HepG2 (cell line): ENCODE results near the gene MAPRE3. TPM values are rescaled to one million over a fixed set of nuclear protein-coding genes. Genes with fewer than 3 reads are reported as not detected.

Experiments
- ATAC-seq: fragments of 200-7000 bp; cut with Tn5 transposase; 3 replicates; pipeline ENCODE4 v1.9.1; 2020; ENCODE audit warnings: mild to moderate bottlenecking, moderate library complexity
- BruUV-seq: library from RNA; stranded (reverse); fragments of 400-500 nt; replicated peaks from 2 replicates; lab custom pipeline; 2021; lab: Mats Ljungman, UMichigan
- CTCF ChIA-PET: fragments of 300-600 bp; formaldehyde crosslinking; extraction: SDS; loops from one replicate; lab custom pipeline; 2021; ENCODE audit warnings: low total read pairs, inconsistent platforms, low intra/inter-chr PET ratio; lab: Yijun Ruan, JAX
- POLR2A ChIA-PET: fragments of 350-600 bp; sonication (Branson Sonifier 250); formaldehyde crosslinking; loops from one replicate; lab custom pipeline; 2020; ENCODE audit warnings: antibody characterized with exemption, inconsistent platforms; lab: Yijun Ruan, JAX
- DNase-seq: peaks from one replicate; pipeline ENCODE4 v3.0.0-alpha.2; 2015; ENCODE audit warnings: low spot score
- FAIRE-seq: peaks from 3 replicates; lab custom pipeline; 2011; peaks lifted over from hg19 to GRCh38; lab: Jason Lieb, UNC
- H2AFZ ChIP-seq: one replicate; pipeline ENCODE4 v1.6.1; 2011; ENCODE audit warnings: low read length, inconsistent platforms
- H3K27ac ChIP-seq: fragments of 300-600 bp; 3 replicates; pipeline ENCODE4 v1.8.0; 2011; ENCODE audit warnings: mixed run types, mild to moderate bottlenecking, mixed read lengths, low read length, inconsistent platforms; ENCODE audit not compliant: insufficient read depth; ENCODE audit errors: extremely low read length
- H3K27me3 ChIP-seq, 2 experiments: fragments of 200-600 bp in 1 of 2; 2 replicates in 1 of 2; 3 replicates in 1 of 2; pipeline versions ENCODE4 v1.6.0 to v1.8.0; 2011; ENCODE audit warnings: low read length in 2 of 2, mild to moderate bottlenecking in 2 of 2, moderate library complexity in 2 of 2, inconsistent platforms in 1 of 2; ENCODE audit not compliant: insufficient read depth in 2 of 2, control insufficient read depth in 1 of 2
- H3K36me3 ChIP-seq, 2 experiments: fragments of 200-600 bp in 1 of 2; replicated peaks in 1 of 2; 2 replicates in 1 of 2; 3 replicates in 1 of 2; pipeline versions ENCODE4 v1.5.1 to v1.8.0; 2011; ENCODE audit warnings: low read length in 2 of 2, inconsistent platforms in 1 of 2; ENCODE audit not compliant: insufficient read depth in 2 of 2, control insufficient read depth in 1 of 2
- H3K4me1 ChIP-seq: 2 replicates; pipeline ENCODE4 v1.5.1; 2012; ENCODE audit warnings: low read length, inconsistent platforms; ENCODE audit not compliant: insufficient read depth
- H3K4me2 ChIP-seq: 2 replicates; pipeline ENCODE4 v1.6.0; 2011; ENCODE audit warnings: low read depth, low read length, inconsistent platforms
- H3K4me3 ChIP-seq, 3 experiments: fragments of 200-600 bp in 1 of 3; sonication (generic), shearing (Covaris generic) in 1 of 3; replicated peaks in 1 of 3; 2 replicates each; pipeline ENCODE4 v1.5.1; 2011 to 2016; ENCODE audit warnings: low read length in 3 of 3, inconsistent platforms in 2 of 3, low read depth in 2 of 3, mild to moderate bottlenecking in 2 of 3, control low read depth in 1 of 3, mixed read lengths in 1 of 3; ENCODE audit not compliant: insufficient read depth in 1 of 3
- H3K79me2 ChIP-seq: one replicate; pipeline ENCODE4 v1.6.1; 2011; ENCODE audit warnings: low read length, inconsistent platforms; ENCODE audit not compliant: insufficient read depth
- H3K9ac ChIP-seq: 2 replicates; pipeline ENCODE4 v1.6.0; 2011; ENCODE audit warnings: mild to moderate bottlenecking, low read depth, low read length, inconsistent platforms; ENCODE audit not compliant: insufficient read depth
- H3K9me3 ChIP-seq: 2 replicates; pipeline ENCODE4 v1.5.1; 2012; ENCODE audit warnings: mild to moderate bottlenecking, low read length
- H4K20me1 ChIP-seq: 2 replicates; pipeline ENCODE4 v1.6.0; 2011; ENCODE audit warnings: inconsistent platforms, mild to moderate bottlenecking, low read length, moderate library complexity; ENCODE audit not compliant: insufficient read depth
- ARNT ChIP-seq: fragments of 450-650 bp; IDR thresholded peaks from 2 replicates; pipeline ENCODE4 v1.6.1; 2017
- ELF4 ChIP-seq: sonication (generic); formaldehyde crosslinking; IDR thresholded peaks from 2 replicates; pipeline ENCODE4 v1.5.0; 2020; ENCODE audit warnings: missing genetic modification reagents, mild to moderate bottlenecking, moderate library complexity, borderline replicate concordance
- KLF13 ChIP-seq: sonication (generic); formaldehyde crosslinking; IDR thresholded peaks from 2 replicates; pipeline ENCODE4 v1.4.0; 2020; ENCODE audit warnings: mild to moderate bottlenecking, missing genetic modification reagents
- NR0B2 ChIP-seq: sonication (generic); formaldehyde crosslinking; IDR thresholded peaks from 2 replicates; pipeline ENCODE4 v1.4.0; 2020; ENCODE audit warnings: mild to moderate bottlenecking, missing genetic modification reagents
- PPARG ChIP-seq: conservative IDR thresholded peaks from 2 replicates; pipeline ENCODE4 v1.6.1; 2016; ENCODE audit warnings: missing biosample characterization, missing genetic modification reagents
- RXRB ChIP-seq: IDR thresholded peaks from 2 replicates; pipeline ENCODE4 v1.6.1; 2016; ENCODE audit warnings: borderline replicate concordance, missing genetic modification reagents, missing compliant biosample characterization
- THYN1 ChIP-seq: sonication (generic); formaldehyde crosslinking; IDR thresholded peaks from 2 replicates; pipeline ENCODE4 v1.8.1; 2023; ENCODE audit warnings: low read depth, mild to moderate bottlenecking, moderate library complexity, missing genetic modification reagents, borderline replicate concordance
- ZKSCAN8 ChIP-seq: IDR thresholded peaks from 2 replicates; pipeline ENCODE4 v1.6.1; 2016; ENCODE audit warnings: borderline replicate concordance, missing genetic modification reagents, missing compliant biosample characterization
- ZNF224 ChIP-seq: sonication (generic); formaldehyde crosslinking; IDR thresholded peaks from 2 replicates; pipeline ENCODE4 v1.5.0; 2020; ENCODE audit warnings: mild to moderate bottlenecking, missing genetic modification reagents
- ZNF292 ChIP-seq: sonication (generic); formaldehyde crosslinking; IDR thresholded peaks from 2 replicates; pipeline ENCODE4 v1.8.1; 2022; ENCODE audit warnings: mild to moderate bottlenecking, low read depth, missing genetic modification reagents, borderline replicate concordance
- WGBS: methylation state at CpG from one replicate; pipeline ENCODE4 v1.1.6; 2017; ENCODE audit warnings: low lambda C conversion rate; 5-methylcytosine and 5-hydroxymethylcytosine counted together
- in situ Hi-C: cut with HindIII; loops from 2 replicates; pipeline ENCODE4 v1.10.0; 2017; ENCODE audit warnings: low pct_unique_long_range_greater_than_20kb; ENCODE audit not compliant: extremely low pct_ligation_motif_present
- intact Hi-C: fragments of 100-400 bp; cut with micrococcal nuclease; formaldehyde crosslinking; loops from one replicate; pipeline ENCODE4 v1.10.0; 2022; ENCODE audit not compliant: unreplicated experiment
- polyA plus RNA-seq, 8 experiments: library from polyadenylated mRNA; depleted of rRNA in 3 of 8; stranded (reverse) in 7 of 8; unstranded in 1 of 8; fragments of >200 nt; fragmentation: Illumina TruSeq in 4 of 8; extraction: Trizol in 4 of 8; gene quantifications; 2 replicates each; pipeline versions ENCODE4 v1.2.1 to v1.2.3, GENCODE V29; 2011 to 2016; ENCODE audit warnings: low read depth in 4 of 8, missing spikeins in 1 of 8, mixed read lengths in 1 of 8; ENCODE audit not compliant: insufficient read depth in 1 of 8
- total RNA-seq, 5 experiments: library from RNA; depleted of rRNA; stranded (reverse); fragments of >200 nt; fragmentation: Illumina TruSeq; extraction: Trizol; gene quantifications; 2 replicates each; pipeline ENCODE4 v1.2.3, GENCODE V29; 2016; ENCODE audit warnings: low read depth in 1 of 5
- TF ChIP-seq, protein P1 (sequence below): IDR thresholded peaks from 2 replicates; pipeline ENCODE4 v1.6.1; 2016; ENCODE audit warnings: missing compliant biosample characterization, missing genetic modification reagents, borderline replicate concordance
- TF ChIP-seq, protein P2 (sequence below): sonication (generic); formaldehyde crosslinking; IDR thresholded peaks from 2 replicates; pipeline ENCODE4 v1.8.0; 2022; ENCODE audit warnings: mild to moderate bottlenecking, missing genetic modification reagents; ENCODE audit not compliant: insufficient replicate concordance

MAPRE3 gene
- total and polyA plus RNA-seq, 2 of the 13 experiments (the other 11 are each of a cell fraction or from before 2014, with no cell fraction given) = 0.31 to 0.91 TPM

DNA sequence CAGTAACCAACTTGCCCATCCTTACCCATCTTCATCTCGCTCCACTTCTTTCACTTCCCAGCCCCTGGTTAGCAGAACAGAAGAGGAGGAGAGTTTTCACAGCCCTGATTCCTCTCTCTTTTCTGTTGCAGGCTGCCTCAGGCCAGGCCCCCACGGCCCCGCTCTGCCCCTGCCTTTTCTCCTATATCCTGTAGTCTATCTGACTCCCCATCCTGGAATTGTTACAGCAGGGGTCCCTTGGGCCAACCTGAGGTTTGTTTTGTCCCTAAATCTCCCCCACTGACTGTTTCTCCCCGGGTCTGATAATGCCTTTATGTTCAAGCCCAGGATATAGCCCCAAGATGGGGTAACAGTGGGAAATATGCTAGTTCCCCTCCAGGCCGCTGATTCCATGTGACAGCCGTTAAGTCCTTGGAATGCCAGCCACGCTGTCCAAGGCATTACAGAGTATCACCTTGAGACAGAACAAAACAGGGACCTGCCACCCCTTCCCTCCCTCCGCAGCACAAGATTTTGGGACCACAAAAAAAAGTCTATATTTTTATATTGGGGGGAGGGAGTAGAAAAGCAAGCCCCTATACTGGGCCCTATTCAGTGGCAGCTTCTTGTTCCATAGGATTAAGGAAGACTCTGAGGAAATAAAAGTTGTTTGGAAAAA is 99.7 kb downstream of the MAPRE3 start:
- no peak for ATAC-seq
- intact Hi-C loops (no loop called here), in situ Hi-C loops (no loop called here)
- no TSS peak for BruUV-seq
- no peaks in the 10 kb centered on the region for H3K9me3 ChIP-seq
- peaks cover 56% of the 10 kb centered on the region for H3K4me1 ChIP-seq
- H3K79me2 ChIP-seq = peaks cover 30% of the 10 kb centered on the region
- POLR2A ChIA-PET = interaction anchor here (2.6 to 3.4 kb wide), 2 partner anchors 17 to 142 kb away, joined by 12 to 88 read pairs; partner anchors contain the start of genes AGBL5, ATRAID and SLC5A6
- H3K27ac ChIP-seq = peak overlapping the region; percentile 72
- H3K36me3 ChIP-seq = peaks cover 15 to 27% of the 10 kb centered on the region in 2 experiments
- H3K4me3 ChIP-seq = peak overlapping the region; percentile 92 to 99 (median 98)
- H2AFZ ChIP-seq = no peak overlapping the region
- no peak for DNase-seq
- TF ChIP-seq ZKSCAN8 (CRISPR knock-in tag) (no peak), ELF4 (CRISPR knock-in tag) (0 out of 2 replicates have a peak, but pooled peaks have one; percentile 25), PPARG (CRISPR knock-in tag) (no peak), ZNF292 (CRISPR knock-in tag) (no peak), RXRB (CRISPR knock-in tag) (no peak)
- H3K27me3 ChIP-seq = peaks cover 0 to 14% of the 10 kb centered on the region in 2 experiments; a peak in 2 of 5 replicates
- FAIRE-seq = no peak
- 89% methylated on average over 8 of the region's 8 CpGs for WGBS
- no peaks in the 10 kb centered on the region for H4K20me1 ChIP-seq
- peak overlapping the region; percentile 96 for H3K4me2 ChIP-seq
- peak overlapping the region; percentile 97 for H3K9ac ChIP-seq
- CTCF ChIA-PET = no interaction called here

- H4K20me1 ChIP-seq = no peaks in the 10 kb centered on the region
- peak overlapping the region; percentile 97 for H3K9ac ChIP-seq
- peaks cover 30% of the 10 kb centered on the region for H3K79me2 ChIP-seq
- ChIA-PET POLR2A (interaction anchor here (1.0 to 4.3 kb wide), 13 partner anchors 9 to 557 kb away, joined by 3 to 106 read pairs (median 12); partner anchors contain the start of genes ABHD1, AGBL5, ATRAID and CCDC121), CTCF (no interaction called here)
- peaks cover 15 to 27% of the 10 kb centered on the region in 2 experiments for H3K36me3 ChIP-seq
- H3K4me2 ChIP-seq = peak overlapping the region; percentile 96
- H3K4me3 ChIP-seq = peak overlapping the region; percentile 92 to 99 (median 98)
- H3K27me3 ChIP-seq = peaks cover 0 to 16% of the 10 kb centered on the region in 2 experiments; a peak in 2 of 5 replicates
- WGBS = 4% methylated on average over 5 of the region's 11 CpGs
- ATAC-seq (peak; percentile 2), FAIRE-seq (no peak), DNase-seq (no peak)
- H2AFZ ChIP-seq = no peak overlapping the region
- H3K9me3 ChIP-seq = no peaks in the 10 kb centered on the region
- H3K27ac ChIP-seq = peak overlapping the region; percentile 72
- H3K4me1 ChIP-seq = peaks cover 63% of the 10 kb centered on the region
- in situ Hi-C loops = no loop called here
- TSS peak; percentile 66 for BruUV-seq
- intact Hi-C loops = loop anchor here (1.0 kb wide), 1 partner anchor 19 kb away; the partner anchor contains the start of gene AGBL5
- TF ChIP-seq KLF13 (CRISPR knock-in tag) (no peak), THYN1 (CRISPR knock-in tag) (no peak), ARNT (no peak), NR0B2 (peak; percentile 18; the same call in 1 of the 2 replicates), ZNF224 (CRISPR knock-in tag) (0 out of 2 replicates have a peak, but pooled peaks have one; percentile 82)
- TF ChIP-seq, protein P1, sequence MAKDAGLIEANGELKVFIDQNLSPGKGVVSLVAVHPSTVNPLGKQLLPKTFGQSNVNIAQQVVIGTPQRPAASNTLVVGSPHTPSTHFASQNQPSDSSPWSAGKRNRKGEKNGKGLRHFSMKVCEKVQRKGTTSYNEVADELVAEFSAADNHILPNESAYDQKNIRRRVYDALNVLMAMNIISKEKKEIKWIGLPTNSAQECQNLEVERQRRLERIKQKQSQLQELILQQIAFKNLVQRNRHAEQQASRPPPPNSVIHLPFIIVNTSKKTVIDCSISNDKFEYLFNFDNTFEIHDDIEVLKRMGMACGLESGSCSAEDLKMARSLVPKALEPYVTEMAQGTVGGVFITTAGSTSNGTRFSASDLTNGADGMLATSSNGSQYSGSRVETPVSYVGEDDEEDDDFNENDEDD (CRISPR knock-in tag) = no peak
- TF ChIP-seq, protein P2, sequence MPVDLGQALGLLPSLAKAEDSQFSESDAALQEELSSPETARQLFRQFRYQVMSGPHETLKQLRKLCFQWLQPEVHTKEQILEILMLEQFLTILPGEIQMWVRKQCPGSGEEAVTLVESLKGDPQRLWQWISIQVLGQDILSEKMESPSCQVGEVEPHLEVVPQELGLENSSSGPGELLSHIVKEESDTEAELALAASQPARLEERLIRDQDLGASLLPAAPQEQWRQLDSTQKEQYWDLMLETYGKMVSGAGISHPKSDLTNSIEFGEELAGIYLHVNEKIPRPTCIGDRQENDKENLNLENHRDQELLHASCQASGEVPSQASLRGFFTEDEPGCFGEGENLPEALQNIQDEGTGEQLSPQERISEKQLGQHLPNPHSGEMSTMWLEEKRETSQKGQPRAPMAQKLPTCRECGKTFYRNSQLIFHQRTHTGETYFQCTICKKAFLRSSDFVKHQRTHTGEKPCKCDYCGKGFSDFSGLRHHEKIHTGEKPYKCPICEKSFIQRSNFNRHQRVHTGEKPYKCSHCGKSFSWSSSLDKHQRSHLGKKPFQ = peak; percentile 58
Observed at GRCh38 chr2:27070653-27071276, 100.3 kb downstream of the MAPRE3 start.
